ENCODE results near the gene TSPAN6. TPM values are rescaled to one million over a fixed set of nuclear protein-coding genes. Genes with fewer than 3 reads are reported as not detected.

The TSPAN6 gene
- total RNA-seq, result 31.6 TPM

GRCh38 chrX:100636321-100636991 is at the start of gene TSPAN6:
TSPAN6 (minus strand) TSS chrX:100636806; CDS start chrX:100636694, 112 bp downstream.

GRCh38 chrX:100643956-100644860 is 7.6 kb upstream of the TSPAN6 start, which contains the start of gene SRPX2:
SRPX2 (plus strand) TSS chrX:100644199; CDS start chrX:100646323, 2,124 bp downstream.

GRCh38 chrX:100584611-100585010 is 52.0 kb downstream of the TSPAN6 start, which contains the start of gene TNMD:
TNMD (plus strand) TSS chrX:100584936; CDS start chrX:100585019, 83 bp downstream.

Other genes starting within 250 kb of the TSPAN6 start
- gene PCDH19, start 226.5 kb downstream of the TSPAN6 start, total RNA-seq, result 31.0 TPM
- gene TNMD, start 51.9 kb downstream of the TSPAN6 start, total RNA-seq, result not detected
- 0.31 TPM for gene SRPX2, start 7.4 kb upstream of the TSPAN6 start, total RNA-seq
- gene SYTL4, start 95.3 kb upstream of the TSPAN6 start, total RNA-seq, result 1.3 TPM
- gene CSTF2, start 183.6 kb upstream of the TSPAN6 start, total RNA-seq, result 18.8 TPM
- gene NOX1, start 237.6 kb upstream of the TSPAN6 start, total RNA-seq, result not detected

Data from parietal lobe (tissue), 1 donor.